Fibroblast of the aortic adventitia (primary cell): Measurements from ENCODE around the gene CCDC7. TPM values are rescaled to one million over a fixed set of nuclear protein-coding genes. Genes with fewer than 3 reads are reported as not detected.
"Not testable (repeated sequence)": the region's sequence is repeated elsewhere in the genome, so short reads cannot be mapped to it uniquely, and the experiment has no call there.

Experiments used
- DNase-seq: peaks from one replicate; pipeline ENCODE4 v3.0.0-alpha.2; 2010; ENCODE audit warnings: low read depth
- H3K4me3 ChIP-seq: 2 replicates; pipeline ENCODE4 v1.5.1; 2011; ENCODE audit warnings: low read depth, mild to moderate bottlenecking, control low read depth, low read length, moderate library complexity
- total RNA-seq: library from RNA; depleted of rRNA; stranded (reverse); fragments of >200 nt; gene quantifications from 2 replicates; pipeline ENCODE4 v1.2.3, GENCODE V29; 2012; ENCODE audit warnings: low replicate concordance
- TF ChIP-seq, protein P1 (sequence below): IDR thresholded peaks from 2 replicates; pipeline ENCODE4 v1.5.1; 2011; ENCODE audit warnings: mild to moderate bottlenecking, low read length, control low read depth, inconsistent platforms; ENCODE audit not compliant: insufficient read depth

Gene CCDC7
- total RNA-seq, 1 donor, result 15.4 TPM

GRCh38 chr10:32481606-32482005 is 35.7 kb downstream of the CCDC7 start:
- TF ChIP-seq, protein P1, sequence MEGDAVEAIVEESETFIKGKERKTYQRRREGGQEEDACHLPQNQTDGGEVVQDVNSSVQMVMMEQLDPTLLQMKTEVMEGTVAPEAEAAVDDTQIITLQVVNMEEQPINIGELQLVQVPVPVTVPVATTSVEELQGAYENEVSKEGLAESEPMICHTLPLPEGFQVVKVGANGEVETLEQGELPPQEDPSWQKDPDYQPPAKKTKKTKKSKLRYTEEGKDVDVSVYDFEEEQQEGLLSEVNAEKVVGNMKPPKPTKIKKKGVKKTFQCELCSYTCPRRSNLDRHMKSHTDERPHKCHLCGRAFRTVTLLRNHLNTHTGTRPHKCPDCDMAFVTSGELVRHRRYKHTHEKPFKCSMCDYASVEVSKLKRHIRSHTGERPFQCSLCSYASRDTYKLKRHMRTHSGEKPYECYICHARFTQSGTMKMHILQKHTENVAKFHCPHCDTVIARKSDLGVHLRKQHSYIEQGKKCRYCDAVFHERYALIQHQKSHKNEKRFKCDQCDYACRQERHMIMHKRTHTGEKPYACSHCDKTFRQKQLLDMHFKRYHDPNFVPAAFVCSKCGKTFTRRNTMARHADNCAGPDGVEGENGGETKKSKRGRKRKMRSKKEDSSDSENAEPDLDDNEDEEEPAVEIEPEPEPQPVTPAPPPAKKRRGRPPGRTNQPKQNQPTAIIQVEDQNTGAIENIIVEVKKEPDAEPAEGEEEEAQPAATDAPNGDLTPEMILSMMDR, result no peak
- no peak for DNase-seq
- no peak overlapping the region for H3K4me3 ChIP-seq

GRCh38 chr10:32483019-32483502 is 37.1 kb downstream of the CCDC7 start:
- H3K4me3 ChIP-seq, DNase-seq: not testable (repeated sequence)

GRCh38 chr10:32488038-32488437 is 42.1 kb downstream of the CCDC7 start:
- DNase-seq, result not testable (repeated sequence)

DNA sequence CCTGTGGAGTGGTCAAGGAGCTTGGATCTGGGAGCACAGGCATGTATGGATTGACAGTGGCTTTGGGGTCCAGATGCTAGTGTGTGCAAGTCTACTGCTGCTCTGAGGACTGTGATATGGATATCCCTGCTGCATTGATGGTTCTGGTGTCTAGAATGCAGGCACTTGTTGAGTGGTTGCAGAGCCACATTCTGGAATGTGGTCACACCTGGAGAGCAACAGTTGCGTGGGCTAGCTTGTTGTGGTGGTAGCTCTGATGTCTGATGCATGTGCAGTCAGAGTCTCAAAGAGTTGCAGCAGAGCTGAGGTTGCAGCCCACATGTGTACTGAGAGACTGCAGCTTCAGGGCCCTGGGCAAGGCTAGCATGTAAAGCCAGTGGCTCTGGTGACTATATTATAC is 43.2 kb downstream of the CCDC7 start:
- H3K4me3 ChIP-seq, result no peak overlapping the region
- TF ChIP-seq, protein P1, result no peak
- DNase-seq, result no peak

More at GRCh38 chr10:32488038-32488437, 42.1 kb downstream of the CCDC7 start:
- not testable (repeated sequence) for H3K4me3 ChIP-seq

DNA sequence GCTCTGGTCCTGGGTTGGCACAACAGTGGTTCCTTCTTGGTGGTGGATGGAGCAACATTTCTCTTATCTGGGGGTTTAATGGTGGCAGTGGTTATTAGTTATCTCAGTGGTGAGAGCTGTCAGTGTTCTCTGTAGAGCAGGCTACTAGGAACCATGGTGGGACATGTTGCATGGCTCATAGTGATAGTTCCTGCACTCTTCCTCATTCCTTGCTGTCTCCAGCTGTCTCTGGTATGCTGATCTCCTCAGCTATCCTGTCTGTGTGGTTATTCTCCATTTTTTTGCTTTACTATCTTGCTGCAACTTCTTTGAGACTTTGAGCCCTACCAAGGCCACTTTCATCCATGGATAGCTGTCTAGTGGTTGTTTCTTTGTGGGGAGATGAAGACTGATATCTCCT is 44.0 kb downstream of the CCDC7 start:
- no peak for DNase-seq
- TF ChIP-seq, protein P1, result no peak
- no peak overlapping the region for H3K4me3 ChIP-seq

GRCh38 chr10:32494562-32494961 is 48.6 kb downstream of the CCDC7 start:
- not testable (repeated sequence) for H3K4me3 ChIP-seq, DNase-seq

GRCh38 chr10:32500136-32500535 is 54.2 kb downstream of the CCDC7 start:
- H3K4me3 ChIP-seq, DNase-seq: not testable (repeated sequence)

- TF ChIP-seq, protein P1, result no peak
- no peak for DNase-seq
- H3K4me3 ChIP-seq, result no peak overlapping the region
These were observed 56.0 kb downstream of the CCDC7 start for GRCh38 chr10:32501906-32502305.

- not testable (repeated sequence) for H3K4me3 ChIP-seq, DNase-seq
These were observed 60.0 kb downstream of the CCDC7 start for GRCh38 chr10:32505762-32506420.
